ENCODE results near the gene SLC35B1.
"Not testable (repeated sequence)": the region's sequence is repeated elsewhere in the genome, so short reads cannot be mapped to it uniquely, and the experiment has no call there.

The SLC35B1 gene

GRCh38 chr17:49699966-49700575 is 7.7 kb downstream of the SLC35B1 start:
- no peak for DNase-seq (ENCODE audit: low spot score)

GRCh38 chr17:49698005-49698404 is 9.8 kb downstream of the SLC35B1 start:
- DNase-seq (ENCODE audit: low spot score), result no peak

GRCh38 chr17:49696233-49696761 is 11.5 kb downstream of the SLC35B1 start:
- no peak for DNase-seq (ENCODE audit: low spot score)

GRCh38 chr17:49695698-49696232 is 12.0 kb downstream of the SLC35B1 start:
- DNase-seq (ENCODE audit: low spot score), result no peak

GRCh38 chr17:49694847-49695697 is 12.7 kb downstream of the SLC35B1 start:
- DNase-seq (ENCODE audit: low spot score), result peak; percentile 55

- no peak for DNase-seq (ENCODE audit: low spot score)
Measured at GRCh38 chr17:49692751-49693150, 15.0 kb downstream of the SLC35B1 start.

GRCh38 chr17:49691677-49692191 is 16.0 kb downstream of the SLC35B1 start:
- no peak for DNase-seq (ENCODE audit: low spot score)

- no peak for DNase-seq (ENCODE audit: low spot score)
Measured at GRCh38 chr17:49691086-49691676, 16.6 kb downstream of the SLC35B1 start.

- no peak for DNase-seq (ENCODE audit: low spot score)
Measured at GRCh38 chr17:49690256-49690655, 17.5 kb downstream of the SLC35B1 start.

- no peak for DNase-seq (ENCODE audit: low spot score)
Measured at GRCh38 chr17:49688848-49689247, 18.9 kb downstream of the SLC35B1 start.

- DNase-seq (ENCODE audit: low spot score), result no peak
Measured at GRCh38 chr17:49687878-49688491, 19.8 kb downstream of the SLC35B1 start.

GRCh38 chr17:49681106-49681979 is 26.4 kb downstream of the SLC35B1 start:
- no peak for DNase-seq (ENCODE audit: low spot score)

GRCh38 chr17:49680314-49680713 is 27.4 kb downstream of the SLC35B1 start:
- no peak for DNase-seq (ENCODE audit: low spot score)

- peak; percentile 93 for DNase-seq (ENCODE audit: low spot score)
Measured at GRCh38 chr17:49677933-49678847, 29.6 kb downstream of the SLC35B1 start, which contains the start of gene SPOP. SPOP (minus strand) TSS chr17:49678097; CDS start chr17:49622810, 55,287 bp downstream.

GRCh38 chr17:49677134-49677932 is 30.4 kb downstream of the SLC35B1 start:
- peak; percentile 98 for DNase-seq (ENCODE audit: low spot score)

GRCh38 chr17:49676276-49676868 is 31.4 kb downstream of the SLC35B1 start:
- no peak for DNase-seq (ENCODE audit: low spot score)

GRCh38 chr17:49674507-49674906 is 33.3 kb downstream of the SLC35B1 start:
- no peak for DNase-seq (ENCODE audit: low spot score)

GRCh38 chr17:49673679-49674078 is 34.1 kb downstream of the SLC35B1 start:
- DNase-seq (ENCODE audit: low spot score), result not testable (repeated sequence)
